ENCODE data around the gene MAP3K21. TPM values are rescaled to one million over a fixed set of nuclear protein-coding genes. Genes with fewer than 3 reads are reported as not detected.

The MAP3K21 gene
- total RNA-seq, 1 donor from 2014 or later, result 0.53 TPM

- no peak for DNase-seq (ENCODE audit: extremely low read depth, low read depth, low spot score)
These were observed 56.5 kb downstream of the MAP3K21 start for GRCh38 chr1:233383984-233384383.

DNA sequence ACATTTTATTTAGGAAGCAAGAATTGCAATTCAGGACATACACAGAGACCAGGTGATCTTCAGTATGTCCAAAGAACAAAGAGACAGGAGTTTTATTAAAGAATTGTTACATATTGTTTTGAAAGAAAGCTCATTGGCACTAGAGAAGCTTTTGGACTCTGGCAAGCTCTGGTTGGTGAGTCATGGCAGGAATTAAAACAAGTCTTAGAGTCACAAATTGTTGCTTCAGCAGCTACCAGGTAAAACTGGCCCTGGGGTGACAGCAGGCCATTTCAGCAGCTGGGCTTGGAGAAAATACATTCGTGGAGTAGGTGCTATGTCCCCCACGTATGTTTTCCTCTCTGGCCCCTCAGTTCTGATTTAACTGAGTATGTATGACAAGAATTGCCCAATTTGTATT lies 58.8 kb downstream of the MAP3K21 start:
- no peak for DNase-seq (ENCODE audit: extremely low read depth, low read depth, low spot score)

- DNase-seq (ENCODE audit: extremely low read depth, low read depth, low spot score), result no peak
These were observed 60.1 kb downstream of the MAP3K21 start for GRCh38 chr1:233387585-233387984.

DNA sequence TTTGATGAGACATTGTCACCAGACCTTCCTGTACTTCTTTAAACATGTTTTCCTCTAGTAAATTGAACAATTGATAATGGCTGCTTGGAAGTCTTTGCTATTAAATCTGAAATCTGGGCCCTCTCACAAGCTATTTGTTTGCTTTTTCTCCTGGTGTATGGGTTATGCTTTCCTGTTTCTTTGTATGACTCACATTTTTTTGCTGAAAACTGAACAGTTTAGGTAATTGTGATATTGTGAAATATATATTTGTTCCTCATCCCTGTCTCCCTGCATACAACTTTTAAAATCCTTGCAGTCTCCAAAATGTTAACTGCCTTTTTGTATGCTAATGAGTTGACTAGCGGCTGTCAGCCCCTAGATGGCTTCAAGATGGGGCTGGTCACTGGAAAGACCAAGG lies 61.6 kb downstream of the MAP3K21 start:
- DNase-seq (ENCODE audit: extremely low read depth, low read depth, low spot score), result no peak

DNA sequence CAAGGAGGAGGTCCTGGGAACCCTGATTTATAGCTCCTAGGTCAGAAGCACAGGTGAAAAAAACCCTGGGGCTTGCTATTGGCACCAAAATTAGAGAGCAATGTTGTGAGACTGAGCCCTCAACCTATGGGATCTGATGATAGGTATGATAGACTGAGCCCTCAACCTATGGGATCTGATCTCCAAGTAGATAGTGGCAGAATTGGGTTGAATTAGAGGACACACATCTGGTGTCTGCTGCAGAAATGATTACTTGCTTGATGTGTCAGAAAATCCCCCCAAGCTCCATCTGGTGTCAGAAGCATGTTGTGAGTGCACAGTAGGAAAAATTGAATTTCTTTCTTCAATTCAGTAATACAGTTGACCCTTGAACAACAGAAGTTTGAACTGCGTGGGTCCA lies 62.4 kb downstream of the MAP3K21 start:
- DNase-seq (ENCODE audit: extremely low read depth, low read depth, low spot score), result no peak

- no peak for DNase-seq (ENCODE audit: extremely low read depth, low read depth, low spot score)
These were observed 63.6 kb downstream of the MAP3K21 start for GRCh38 chr1:233390842-233391737.

GRCh38 chr1:233393084-233393840 lies 65.7 kb downstream of the MAP3K21 start:
- DNase-seq (ENCODE audit: extremely low read depth, low read depth, low spot score), result no peak

- no peak for DNase-seq (ENCODE audit: extremely low read depth, low read depth, low spot score)
These were observed 66.6 kb downstream of the MAP3K21 start for GRCh38 chr1:233393926-233394680.

GRCh38 chr1:233394860-233395717 lies 67.6 kb downstream of the MAP3K21 start:
- DNase-seq (ENCODE audit: extremely low read depth, low read depth, low spot score), result peak; percentile 20

- DNase-seq (ENCODE audit: extremely low read depth, low read depth, low spot score), result no peak
These were observed 68.5 kb downstream of the MAP3K21 start for GRCh38 chr1:233395863-233396646.

GRCh38 chr1:233406339-233406960 lies 78.9 kb downstream of the MAP3K21 start:
- DNase-seq (ENCODE audit: extremely low read depth, low read depth, low spot score), result no peak

DNA sequence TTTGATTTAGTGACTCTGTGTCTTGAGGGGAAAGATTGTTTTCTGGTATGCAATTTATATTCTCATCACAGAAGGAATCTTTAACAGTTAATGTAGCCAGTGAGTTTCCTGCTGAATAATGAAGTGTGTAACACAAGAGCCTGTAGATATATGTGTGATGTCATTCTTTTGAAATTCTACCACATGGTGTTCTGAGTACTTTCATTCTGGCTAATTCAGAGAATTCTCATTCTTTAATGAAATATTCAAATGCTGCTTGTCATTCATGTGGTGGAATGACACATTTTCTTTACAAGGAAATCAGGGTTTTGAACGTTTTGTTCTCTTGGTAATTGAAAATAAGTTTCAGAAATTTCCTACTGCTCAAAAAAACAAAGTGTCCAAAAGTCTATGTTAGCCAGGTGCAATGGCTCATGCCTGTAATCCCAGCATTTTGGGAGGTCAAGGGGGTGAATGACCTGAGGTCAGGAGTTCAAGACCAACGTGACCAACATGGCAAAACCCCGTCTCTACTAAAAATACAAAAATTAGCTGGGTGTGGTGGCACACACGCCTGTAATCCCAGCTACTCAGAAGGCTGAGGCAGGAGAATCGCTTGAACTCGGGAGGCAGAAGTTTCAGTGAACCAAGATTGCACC lies 79.6 kb downstream of the MAP3K21 start:
- DNase-seq (ENCODE audit: extremely low read depth, low read depth, low spot score), result no peak

- DNase-seq (ENCODE audit: extremely low read depth, low read depth, low spot score), result no peak
These were observed 82.0 kb downstream of the MAP3K21 start for GRCh38 chr1:233409540-233409939.

GRCh38 chr1:233410906-233411305 lies 83.4 kb downstream of the MAP3K21 start:
- no peak for DNase-seq (ENCODE audit: extremely low read depth, low read depth, low spot score)

GRCh38 chr1:233412812-233413211 lies 85.3 kb downstream of the MAP3K21 start:
- no peak for DNase-seq (ENCODE audit: extremely low read depth, low read depth, low spot score)

GRCh38 chr1:233421293-233421692 lies 93.8 kb downstream of the MAP3K21 start:
- DNase-seq (ENCODE audit: extremely low read depth, low read depth, low spot score), result no peak

DNA sequence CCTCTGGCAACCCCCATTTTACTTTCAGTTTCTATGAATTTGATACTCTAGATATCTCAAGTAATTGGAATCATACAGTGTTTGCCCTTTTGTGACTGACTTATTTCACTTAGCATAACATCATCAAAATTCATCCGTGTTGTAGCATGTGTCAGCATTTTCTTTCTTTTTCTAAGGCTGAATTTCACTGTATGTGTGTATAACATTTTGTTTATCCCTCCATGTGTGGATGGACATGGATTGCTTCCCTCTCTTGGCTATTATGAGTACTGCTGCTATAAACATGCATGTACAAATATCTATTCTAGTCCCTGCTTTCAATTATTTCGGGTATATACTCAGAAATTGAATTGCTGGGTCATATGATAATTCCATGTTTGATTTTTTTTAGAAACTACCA lies 97.3 kb downstream of the MAP3K21 start:
- DNase-seq (ENCODE audit: extremely low read depth, low read depth, low spot score), result no peak

GRCh38 chr1:233427907-233428306 lies 100.4 kb downstream of the MAP3K21 start:
- DNase-seq (ENCODE audit: extremely low read depth, low read depth, low spot score), result no peak

Data from glomerular endothelial cell (primary cell).